Measurements from ENCODE around the gene AKR1D1. TPM values are rescaled to one million over a fixed set of nuclear protein-coding genes. Genes with fewer than 3 reads are reported as not detected.

The AKR1D1 gene, protein sequence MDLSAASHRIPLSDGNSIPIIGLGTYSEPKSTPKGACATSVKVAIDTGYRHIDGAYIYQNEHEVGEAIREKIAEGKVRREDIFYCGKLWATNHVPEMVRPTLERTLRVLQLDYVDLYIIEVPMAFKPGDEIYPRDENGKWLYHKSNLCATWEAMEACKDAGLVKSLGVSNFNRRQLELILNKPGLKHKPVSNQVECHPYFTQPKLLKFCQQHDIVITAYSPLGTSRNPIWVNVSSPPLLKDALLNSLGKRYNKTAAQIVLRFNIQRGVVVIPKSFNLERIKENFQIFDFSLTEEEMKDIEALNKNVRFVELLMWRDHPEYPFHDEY
- 0.07 TPM in 1 of 2 replicates, not detected in the other for total RNA-seq

GRCh38 chr7:138076196-138076595 lies at the start of gene AKR1D1:
TSS of gene AKR1D1 (plus strand) at chr7:138076459. CDS start at chr7:138076519, 60 bp downstream.

Other genes with a start within 250 kb of the AKR1D1 start
- 12.7 and 15.8 TPM in 2 replicates for gene DGKI, start 229.5 kb upstream of the AKR1D1 start, total RNA-seq
- gene CREB3L2, start 74.4 kb upstream of the AKR1D1 start, total RNA-seq: 56.7 and 97.6 TPM in 2 replicates